ENCODE measurements around the gene RAB44.
"Not testable (repeated sequence)": the region's sequence is repeated elsewhere in the genome, so short reads cannot be mapped to it uniquely, and the experiment has no call there.

Gene RAB44

DNA sequence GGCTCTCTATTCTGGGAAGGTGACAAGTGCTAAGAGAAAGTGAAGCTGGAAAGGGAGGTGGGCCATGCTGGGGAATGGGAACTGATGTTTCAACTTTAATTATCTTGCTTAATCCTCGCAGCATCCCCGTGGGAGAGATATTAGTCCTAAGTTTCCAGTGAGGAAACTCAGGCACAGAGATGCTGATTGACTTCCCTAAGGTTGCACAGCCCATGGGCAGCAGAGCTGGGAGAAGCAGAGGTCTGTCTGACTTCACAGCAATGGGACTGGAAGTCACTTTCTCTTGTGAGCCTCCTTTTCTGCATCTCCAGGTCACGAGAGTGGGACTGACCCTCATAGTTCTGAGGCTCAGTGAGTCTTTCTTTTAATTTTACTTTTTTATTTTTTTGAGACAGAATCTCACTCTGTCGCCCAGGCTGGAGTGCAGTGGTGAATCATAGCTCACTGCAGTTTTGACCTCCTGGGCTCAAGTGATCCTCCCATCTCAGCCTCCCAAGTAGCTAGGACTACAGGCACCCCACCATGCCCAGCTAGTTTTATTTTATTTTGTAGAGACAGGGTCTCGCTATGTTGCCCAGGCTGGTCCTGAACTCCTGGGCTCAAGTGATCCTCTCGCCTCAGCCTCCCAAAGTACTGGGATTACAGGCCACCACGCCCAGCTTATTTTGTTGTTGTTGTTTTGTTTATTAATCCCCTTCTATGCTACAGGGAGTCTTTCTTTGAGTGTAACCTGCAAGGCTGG is 2.6 kb downstream of the RAB44 start:
- TF ChIP-seq, protein P1, sequence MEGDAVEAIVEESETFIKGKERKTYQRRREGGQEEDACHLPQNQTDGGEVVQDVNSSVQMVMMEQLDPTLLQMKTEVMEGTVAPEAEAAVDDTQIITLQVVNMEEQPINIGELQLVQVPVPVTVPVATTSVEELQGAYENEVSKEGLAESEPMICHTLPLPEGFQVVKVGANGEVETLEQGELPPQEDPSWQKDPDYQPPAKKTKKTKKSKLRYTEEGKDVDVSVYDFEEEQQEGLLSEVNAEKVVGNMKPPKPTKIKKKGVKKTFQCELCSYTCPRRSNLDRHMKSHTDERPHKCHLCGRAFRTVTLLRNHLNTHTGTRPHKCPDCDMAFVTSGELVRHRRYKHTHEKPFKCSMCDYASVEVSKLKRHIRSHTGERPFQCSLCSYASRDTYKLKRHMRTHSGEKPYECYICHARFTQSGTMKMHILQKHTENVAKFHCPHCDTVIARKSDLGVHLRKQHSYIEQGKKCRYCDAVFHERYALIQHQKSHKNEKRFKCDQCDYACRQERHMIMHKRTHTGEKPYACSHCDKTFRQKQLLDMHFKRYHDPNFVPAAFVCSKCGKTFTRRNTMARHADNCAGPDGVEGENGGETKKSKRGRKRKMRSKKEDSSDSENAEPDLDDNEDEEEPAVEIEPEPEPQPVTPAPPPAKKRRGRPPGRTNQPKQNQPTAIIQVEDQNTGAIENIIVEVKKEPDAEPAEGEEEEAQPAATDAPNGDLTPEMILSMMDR (IDR thresholded peaks at IDR 0.05; ENCODE audit: low read depth, low read length) = no peak
- H3K4me3 ChIP-seq (replicated peaks in 1 of 2; ENCODE audit: low read depth in 2 of 2, low read length in 2 of 2) = no peak overlapping the region
- DNase-seq (ENCODE audit: low read depth in 2 of 2) = no peak

GRCh38 chr6:36700831-36701230 is 3.2 kb downstream of the RAB44 start:
- H3K4me3 ChIP-seq (replicated peaks in 1 of 2; ENCODE audit: low read depth in 2 of 2, low read length in 2 of 2) = no peak overlapping the region
- no peak for DNase-seq (ENCODE audit: low read depth in 2 of 2)
- TF ChIP-seq, protein P1 (IDR thresholded peaks at IDR 0.05; ENCODE audit: low read depth, low read length) = no peak

DNA sequence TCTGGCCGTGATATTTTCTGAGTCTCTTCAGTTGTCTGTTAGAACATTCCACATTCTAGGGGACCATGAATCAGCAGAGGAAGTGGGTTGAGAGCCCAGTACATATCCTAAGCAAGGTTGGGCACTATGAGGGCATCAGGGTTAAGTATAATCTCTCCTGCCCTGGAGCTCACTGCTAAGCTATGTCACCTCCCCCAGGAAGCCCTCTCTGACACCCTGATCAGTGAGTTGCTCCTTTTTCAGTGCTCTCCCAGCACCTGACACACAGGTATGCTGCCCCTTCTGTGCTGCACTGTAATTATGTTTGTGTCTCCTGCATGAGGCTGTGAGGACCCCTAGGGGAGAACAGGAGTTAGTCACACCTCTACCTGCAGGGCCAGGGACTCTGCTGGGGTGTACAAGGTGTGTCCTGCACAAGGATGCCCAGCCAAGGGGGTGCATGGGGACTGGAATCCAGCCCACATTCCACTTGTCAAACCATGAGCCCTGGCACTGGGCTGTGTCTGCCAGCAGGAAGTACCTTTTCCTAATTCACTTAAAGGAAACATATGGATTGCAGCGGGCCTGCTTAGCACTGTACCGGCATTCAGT is 3.9 kb downstream of the RAB44 start:
- no peak overlapping the region for H3K4me3 ChIP-seq (replicated peaks in 1 of 2; ENCODE audit: low read depth in 2 of 2, low read length in 2 of 2)
- TF ChIP-seq, protein P1 (IDR thresholded peaks at IDR 0.05; ENCODE audit: low read depth, low read length) = no peak
- no peak for DNase-seq (ENCODE audit: low read depth in 2 of 2)

DNA sequence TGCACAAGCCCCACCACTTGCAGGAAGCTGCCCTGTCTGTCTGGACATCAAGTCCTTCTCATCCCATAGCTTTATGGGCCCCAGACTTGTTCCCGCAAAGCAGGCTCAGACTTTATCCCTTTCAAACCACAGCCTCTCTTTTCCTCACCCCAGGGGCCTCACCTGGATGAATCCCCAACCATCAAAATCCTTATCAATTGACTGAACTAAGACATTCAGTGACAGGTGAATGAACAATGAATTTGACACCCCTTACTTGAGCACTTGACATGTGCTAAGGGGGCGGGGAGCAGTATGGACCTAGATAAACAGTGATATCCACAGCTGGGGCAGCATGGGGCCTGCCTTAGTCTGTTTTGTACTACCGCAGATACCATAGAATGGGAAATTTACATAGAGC is 5.0 kb downstream of the RAB44 start:
- DNase-seq (ENCODE audit: low read depth in 2 of 2) = no peak
- TF ChIP-seq, protein P1 (IDR thresholded peaks at IDR 0.05; ENCODE audit: low read depth, low read length) = no peak
- H3K4me3 ChIP-seq (replicated peaks in 1 of 2; ENCODE audit: low read depth in 2 of 2, low read length in 2 of 2) = no peak overlapping the region

DNA sequence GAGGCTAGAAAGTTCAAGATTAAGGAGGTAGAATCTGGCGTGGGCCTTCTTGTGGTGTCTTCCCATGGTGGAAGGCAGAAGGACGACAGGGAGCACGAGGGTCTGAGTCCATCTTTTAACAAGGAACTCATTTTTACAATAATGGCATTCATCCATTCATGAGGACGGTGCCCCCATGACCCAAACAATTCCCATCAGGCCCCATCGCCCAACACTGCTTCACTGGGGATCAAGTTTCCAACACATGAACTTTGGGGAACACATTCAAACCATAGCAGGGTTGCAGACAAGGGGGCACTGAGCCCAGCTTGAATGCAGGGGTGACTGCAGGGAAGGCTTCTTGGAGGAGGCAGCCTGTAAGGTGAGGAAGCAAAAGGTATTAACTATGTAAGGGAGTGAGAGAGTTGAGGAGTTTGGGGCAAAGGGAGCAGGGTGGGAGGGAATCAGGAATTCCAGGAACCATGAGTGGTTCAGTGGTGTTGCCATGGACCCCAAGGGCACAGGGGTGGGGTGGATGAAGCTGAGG is 5.5 kb downstream of the RAB44 start:
- no peak for DNase-seq (ENCODE audit: low read depth in 2 of 2)
- H3K4me3 ChIP-seq (replicated peaks in 1 of 2; ENCODE audit: low read depth in 2 of 2, low read length in 2 of 2) = no peak overlapping the region
- TF ChIP-seq, protein P1 (IDR thresholded peaks at IDR 0.05; ENCODE audit: low read depth, low read length) = no peak

DNA sequence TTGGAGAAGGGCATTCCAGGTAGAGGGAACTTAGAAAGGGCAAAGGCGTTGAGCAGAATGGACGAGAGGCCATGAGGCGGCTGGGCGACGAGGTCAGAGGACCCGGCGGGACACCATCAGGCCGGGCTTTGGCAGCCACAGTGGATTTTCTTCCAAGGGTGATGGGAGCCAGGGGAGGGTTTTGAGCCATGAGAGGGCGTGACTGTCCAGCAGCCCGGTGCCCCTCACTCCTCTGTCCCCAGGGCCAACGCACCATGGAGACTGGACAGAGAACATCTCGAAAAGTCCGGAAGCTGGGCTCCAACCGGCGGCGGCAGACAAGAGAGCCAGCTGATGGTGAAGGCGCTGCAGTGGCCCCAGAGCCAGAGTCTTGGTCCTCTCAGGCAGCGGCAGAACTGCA is 6.4 kb downstream of the RAB44 start:
- no peak overlapping the region for H3K4me3 ChIP-seq (replicated peaks in 1 of 2; ENCODE audit: low read depth in 2 of 2, low read length in 2 of 2)
- no peak for DNase-seq (ENCODE audit: low read depth in 2 of 2)
- TF ChIP-seq, protein P1 (IDR thresholded peaks at IDR 0.05; ENCODE audit: low read depth, low read length) = no peak

DNA sequence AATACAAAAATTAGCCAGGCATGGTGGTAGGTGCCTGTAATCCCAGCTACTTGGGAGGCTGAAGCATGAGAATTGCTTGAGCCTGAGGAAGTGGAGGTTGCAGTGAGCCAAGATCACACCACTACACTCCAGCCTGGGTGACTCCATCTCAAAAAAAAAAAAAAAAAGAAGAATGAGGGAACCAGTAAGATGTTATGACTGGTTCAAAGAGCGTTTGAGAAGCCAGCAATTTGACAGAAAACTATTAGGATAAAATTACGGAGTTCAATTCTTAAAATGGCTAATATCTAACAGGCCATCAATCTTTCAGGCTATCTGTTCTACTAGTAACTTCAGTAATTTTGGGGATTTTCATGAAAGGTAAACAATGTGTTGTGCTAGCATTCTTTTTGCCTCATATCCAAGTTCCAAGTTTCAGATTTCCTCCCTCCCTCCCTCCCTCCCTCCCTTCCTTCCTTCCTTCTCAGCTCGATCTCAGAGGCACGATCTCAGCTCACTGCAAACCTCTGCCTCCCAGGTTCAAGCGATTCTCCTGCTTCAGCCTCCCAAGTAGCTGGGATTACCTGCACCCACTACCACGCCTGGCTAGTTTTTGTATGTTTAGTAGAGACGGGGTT is 7.4 kb downstream of the RAB44 start:
- H3K4me3 ChIP-seq (replicated peaks in 1 of 2; ENCODE audit: low read depth in 2 of 2, low read length in 2 of 2); DNase-seq (ENCODE audit: low read depth in 2 of 2): not testable (repeated sequence)

Data from cardiac fibroblast (primary cell).